Measurements from ENCODE around the gene REXO4. TPM values are rescaled to one million over a fixed set of nuclear protein-coding genes. Genes with fewer than 3 reads are reported as not detected.

The REXO4 gene
- total and polyA plus RNA-seq, 2 of the 8 experiments (the other 6 are each of a cell fraction or from before 2014, with no cell fraction given), result 19.1 to 38.3 TPM

DNA sequence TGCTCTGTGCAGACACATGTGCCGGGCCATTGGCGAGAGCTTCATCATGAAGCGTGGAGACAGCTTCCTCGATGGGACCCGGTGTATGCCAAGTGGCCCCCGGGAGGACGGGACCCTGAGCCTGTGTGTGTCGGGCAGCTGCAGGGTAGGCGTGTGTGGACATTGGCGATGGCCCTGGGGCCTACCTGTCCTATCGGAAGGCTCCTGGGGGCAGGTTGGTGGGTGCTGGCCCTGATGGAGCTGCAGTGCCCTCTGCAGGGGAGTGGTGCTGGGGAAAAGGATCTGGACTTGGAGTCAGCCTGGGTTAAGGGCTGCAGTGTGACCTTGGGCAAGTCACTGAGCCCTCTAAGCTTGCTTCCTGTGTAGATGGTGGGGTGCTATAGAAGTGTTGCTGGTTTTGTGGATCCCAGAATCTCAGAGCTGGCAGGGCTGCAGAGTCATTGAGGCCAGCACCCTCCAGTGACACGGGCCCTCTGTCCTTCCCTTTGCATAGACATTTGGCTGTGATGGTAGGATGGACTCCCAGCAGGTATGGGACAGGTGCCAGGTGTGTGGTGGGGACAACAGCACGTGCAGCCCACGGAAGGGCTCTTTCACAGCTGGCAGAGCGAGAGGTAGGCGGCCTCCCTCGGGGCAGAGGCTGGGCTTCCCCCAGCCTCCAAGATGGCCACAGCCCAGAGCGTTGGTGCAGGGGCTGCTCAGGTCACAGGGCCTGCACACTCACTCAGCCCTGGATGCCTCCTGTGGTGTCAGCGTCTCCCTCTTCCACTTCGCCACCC lies 20.1 kb upstream of the REXO4 start:
- FAIRE-seq, result no peak
- Histone ChIP-seq H3K23me2 (ENCODE audit: low read depth, low read length) (no peaks in the 10 kb centered on the region), H3K36me3 (ENCODE audit: control insufficient read depth in 2 of 4, insufficient read depth in 4 of 4, low read length in 3 of 4) (no peaks in the 10 kb centered on the region), H3K27me3 (replicated peaks in 1 of 4; ENCODE audit: control insufficient read depth in 3 of 4, extremely low read depth in 1 of 4, insufficient read depth in 3 of 4, low read length in 3 of 4) (no peaks in the 10 kb centered on the region), H3K4me2 (ENCODE audit: insufficient read depth in 1 of 2, low read depth in 2 of 2, low read length in 2 of 2) (no peak overlapping the region), H3K18ac (ENCODE audit: extremely low read depth, low read length) (no peak overlapping the region), H3K4me3 (ENCODE audit: extremely low read depth in 1 of 4, insufficient read depth in 2 of 4, low read depth in 3 of 4, low read length in 4 of 4) (no peak overlapping the region), H3K23ac (ENCODE audit: insufficient read length) (no peak overlapping the region), H4K5ac (ENCODE audit: insufficient read length, low read depth, low read length) (no peak overlapping the region), H3K79me2 (ENCODE audit: control insufficient read depth in 1 of 2, insufficient read depth in 2 of 2, low read length in 2 of 2) (no peaks in the 10 kb centered on the region), H3K9me3 (ENCODE audit: insufficient read depth in 2 of 2, low read depth in 1 of 2, low read length in 1 of 2) (no peaks in the 10 kb centered on the region), H3K4ac (replicated peaks; ENCODE audit: insufficient read length, low read depth, low read length) (no peak overlapping the region), H2BK20ac (ENCODE audit: low read length) (no peak overlapping the region), H3K9ac (replicated peaks in 1 of 4; ENCODE audit: extremely low read depth in 1 of 4, low read depth in 3 of 4, low read length in 3 of 4) (no peak overlapping the region), H2AFZ (ENCODE audit: low read length) (no peak overlapping the region), H4K20me1 (replicated peaks in 1 of 2; ENCODE audit: control insufficient read depth in 1 of 2, insufficient read depth in 2 of 2, low read length in 2 of 2) (peaks cover 0 to 2% of the 10 kb centered on the region in 2 experiments), H3K4me1 (replicated peaks in 1 of 4; ENCODE audit: control insufficient read depth in 3 of 4, insufficient read depth in 4 of 4, low read length in 3 of 4) (no peaks in the 10 kb centered on the region), H2AK5ac (ENCODE audit: low read depth, low read length) (no peak overlapping the region), H3K27ac (ENCODE audit: low read depth, low read length) (no peak overlapping the region), H2BK12ac (ENCODE audit: low read depth, low read length) (no peak overlapping the region), H4K91ac (replicated peaks; ENCODE audit: insufficient read length, low read length) (no peak overlapping the region), H3K79me1 (ENCODE audit: low read depth, low read length) (no peaks in the 10 kb centered on the region), H3K14ac (ENCODE audit: insufficient read length) (no peak overlapping the region), H3K56ac (replicated peaks; ENCODE audit: insufficient read length, low read depth, low read length) (no peak overlapping the region), H2BK120ac (replicated peaks; ENCODE audit: low read depth, low read length) (no peak overlapping the region), H2BK15ac (ENCODE audit: low read length) (no peak overlapping the region), H2BK5ac (ENCODE audit: low read depth, low read length) (no peak overlapping the region), H4K8ac (ENCODE audit: extremely low read depth, insufficient read depth, low read length) (peak overlapping the region; percentile 68; the same call in 1 of the 2 replicates)
- no peak for DNase-seq (ENCODE audit: low read depth in 1 of 2, low spot score in 2 of 2)
- POLR2A ChIA-PET (ENCODE audit: partially characterized antibody), result interaction anchor here (1.0 to 2.9 kb wide), 4 partner anchors 16 to 90 kb away, joined by 3 to 7 read pairs (median 4); partner anchors contain the start of genes CACFD1, MED22 and RPL7A
- CTCF ChIA-PET (ENCODE audit: partially characterized antibody), result interaction anchor here (0.9 to 1.7 kb wide), 7 partner anchors 8 to 78 kb away, joined by 3 to 4 read pairs (median 3); partner anchors contain the start of gene CACFD1
- WGBS, 2 experiments (ENCODE audit: extremely low coverage in 1 of 2, insufficient coverage in 1 of 2, insufficient read length in 1 of 2, insufficient replicate concordance in 2 of 2, low coverage in 1 of 2, low lambda C conversion rate in 2 of 2, missing lambda C conversion rate in 1 of 2), result 87% methylated on average over 19 of the region's 20 CpGs; no CpG with 5 or more reads in 1 of the 2 experiments
- TF ChIP-seq CHD2 (IDR thresholded peaks at IDR 0.05; ENCODE audit: low read length) (no peak), EZH2 (IDR thresholded peaks at IDR 0.05; ENCODE audit: low read depth, low read length, severe bottlenecking) (no peak), ZNF274 (IDR thresholded peaks at IDR 0.05; ENCODE audit: borderline replicate concordance, extremely low read depth, low read length) (no peak), JUN (IDR thresholded peaks at IDR 0.05; ENCODE audit: low read depth, low read length) (no peak), POU5F1 (IDR thresholded peaks at IDR 0.05; ENCODE audit: low read depth, low read length) (no peak), GTF2F1 (IDR thresholded peaks at IDR 0.05; ENCODE audit: borderline replicate concordance, low read depth, low read length) (no peak), SP1 (IDR thresholded peaks at IDR 0.05; ENCODE audit: low read depth, low read length) (no peak), SAP30 (IDR thresholded peaks at IDR 0.05; ENCODE audit: insufficient read depth, insufficient replicate concordance, low read length) (no peak), SP2 (IDR thresholded peaks at IDR 0.05; ENCODE audit: low read length) (no peak), TEAD4 (IDR thresholded peaks at IDR 0.05; ENCODE audit: low read depth, low read length) (no peak), TAF1 (IDR thresholded peaks at IDR 0.05; ENCODE audit: low read depth, low read length) (no peak)
- TF ChIP-seq, protein P1, sequence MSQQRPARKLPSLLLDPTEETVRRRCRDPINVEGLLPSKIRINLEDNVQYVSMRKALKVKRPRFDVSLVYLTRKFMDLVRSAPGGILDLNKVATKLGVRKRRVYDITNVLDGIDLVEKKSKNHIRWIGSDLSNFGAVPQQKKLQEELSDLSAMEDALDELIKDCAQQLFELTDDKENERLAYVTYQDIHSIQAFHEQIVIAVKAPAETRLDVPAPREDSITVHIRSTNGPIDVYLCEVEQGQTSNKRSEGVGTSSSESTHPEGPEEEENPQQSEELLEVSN (IDR thresholded peaks at IDR 0.05), result no peak

Measured in H1 (cell line).